Hepatocyte (in vitro differentiated cells): Measurements from ENCODE around the gene SLC22A23. TPM values are rescaled to one million over a fixed set of nuclear protein-coding genes. Genes with fewer than 3 reads are reported as not detected.

Source experiments
- DNase-seq: peaks from one replicate; pipeline ENCODE4 v3.0.0-alpha.2; 2016; ENCODE audit warnings: low spot score
- H2AFZ ChIP-seq: fragments of 200-600 bp; sonication (generic); 2 replicates; pipeline ENCODE4 v1.6.0; 2016; ENCODE audit warnings: antibody characterized with exemption, mild to moderate bottlenecking
- H3K27ac ChIP-seq: fragments of 200-600 bp; sonication (generic); 2 replicates; pipeline ENCODE4 v1.5.1; 2016; ENCODE audit warnings: mild to moderate bottlenecking
- H3K27me3 ChIP-seq: fragments of 200-600 bp; sonication (generic); 2 replicates; pipeline ENCODE4 v1.6.1; 2016
- H3K36me3 ChIP-seq: fragments of 200-600 bp; sonication (generic); replicated peaks from 2 replicates; pipeline ENCODE4 v1.5.1; 2016; ENCODE audit warnings: low read depth; ENCODE audit not compliant: insufficient read depth
- H3K4me1 ChIP-seq: fragments of 200-600 bp; sonication (generic); 2 replicates; pipeline ENCODE4 v1.5.1; 2016; ENCODE audit warnings: mild to moderate bottlenecking, moderate library complexity; ENCODE audit not compliant: insufficient read depth
- H3K4me2 ChIP-seq: fragments of 200-600 bp; sonication (generic); 2 replicates; pipeline ENCODE4 v1.6.0; 2016
- H3K4me3 ChIP-seq: fragments of 200-600 bp; sonication (generic); 2 replicates; pipeline ENCODE4 v1.5.1; 2016; ENCODE audit warnings: mild to moderate bottlenecking
- H3K79me2 ChIP-seq: fragments of 200-600 bp; sonication (generic); 2 replicates; pipeline ENCODE4 v1.6.0; 2017; ENCODE audit warnings: mild to moderate bottlenecking
- H3K9me2 ChIP-seq: fragments of 200-600 bp; sonication (generic); replicated peaks from 2 replicates; pipeline ENCODE4 v1.6.0; 2017; ENCODE audit warnings: mild to moderate bottlenecking; ENCODE audit not compliant: insufficient read depth
- H3K9me3 ChIP-seq: fragments of 200-600 bp; sonication (generic); 2 replicates; pipeline ENCODE4 v1.5.1; 2016; ENCODE audit warnings: low read depth, mild to moderate bottlenecking
- H4K20me1 ChIP-seq: fragments of 200-600 bp; sonication (generic); 2 replicates; pipeline ENCODE4 v1.6.0; 2016; ENCODE audit warnings: mild to moderate bottlenecking; ENCODE audit not compliant: insufficient read depth, poor library complexity, severe bottlenecking
- EZH2 ChIP-seq: fragments of 200-600 bp; sonication (generic); IDR thresholded peaks from 2 replicates; pipeline ENCODE4 v1.6.1; 2016; ENCODE audit warnings: antibody characterized with exemption, mild to moderate bottlenecking, borderline replicate concordance
- EZH2phosphoT487 ChIP-seq: fragments of 200-600 bp; sonication (generic); IDR thresholded peaks from one replicate; pipeline ENCODE4 v1.6.1; 2018; ENCODE audit warnings: antibody characterized with exemption, mild to moderate bottlenecking, low read depth, moderate library complexity; ENCODE audit not compliant: unreplicated experiment, severe bottlenecking
- WGBS: methylation state at CpG from one replicate; pipeline ENCODE4 v1.1.6; 2016; ENCODE audit warnings: low lambda C conversion rate; ENCODE audit errors: missing lambda C conversion rate; 5-methylcytosine and 5-hydroxymethylcytosine counted together
- polyA plus RNA-seq: library from polyadenylated mRNA; unstranded; fragments of >200 nt; fragmentation: Nextera tagmentation; extraction: Ambion mirVana; gene quantifications from 2 replicates; pipeline ENCODE4 v1.2.1, GENCODE V29; 2016
- total RNA-seq: library from RNA; depleted of rRNA; stranded (reverse); fragments of >200 nt; gene quantifications from 2 replicates; pipeline ENCODE4 v1.2.3, GENCODE V29; 2014
- TF ChIP-seq, protein P1 (sequence below): fragments of 200-600 bp; sonication (generic); IDR thresholded peaks from 2 replicates; pipeline ENCODE4 v1.5.1; 2016; ENCODE audit warnings: antibody characterized with exemption, mild to moderate bottlenecking; ENCODE audit not compliant: poor library complexity

Gene SLC22A23
- total and polyA plus RNA-seq, 2 experiments from 2014 or later = 14.3 to 14.8 TPM

DNA sequence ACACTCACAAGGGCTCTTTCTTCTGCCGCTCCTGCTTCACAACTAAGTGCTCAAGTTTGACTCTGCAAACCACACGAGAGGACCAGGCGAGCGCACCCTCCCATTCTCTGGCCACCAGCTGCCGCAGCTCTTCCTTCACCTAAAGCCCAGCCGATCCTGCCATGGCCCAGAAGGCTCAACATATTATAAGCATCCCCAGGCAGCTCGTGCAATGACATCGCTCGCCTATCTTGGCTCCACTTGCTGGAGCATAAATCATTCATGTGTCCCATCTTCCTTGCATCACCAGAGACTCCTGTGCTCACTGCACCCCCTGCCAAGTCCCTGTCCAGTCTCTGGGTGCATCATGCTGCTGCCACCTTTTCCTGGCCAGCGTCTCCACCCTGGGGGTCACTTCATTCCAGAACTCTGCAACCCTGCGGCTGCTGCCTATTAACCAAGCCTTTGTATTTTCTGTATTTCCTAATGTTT lies 139.1 kb downstream of the SLC22A23 start:
- H3K4me1 ChIP-seq = no peaks in the 10 kb centered on the region
- no peaks in the 10 kb centered on the region for H3K79me2 ChIP-seq
- H3K9me2 ChIP-seq = no peaks in the 10 kb centered on the region
- H3K4me2 ChIP-seq = no peak overlapping the region
- H3K27ac ChIP-seq = no peak overlapping the region
- no peaks in the 10 kb centered on the region for H3K36me3 ChIP-seq
- TF ChIP-seq, protein P1, sequence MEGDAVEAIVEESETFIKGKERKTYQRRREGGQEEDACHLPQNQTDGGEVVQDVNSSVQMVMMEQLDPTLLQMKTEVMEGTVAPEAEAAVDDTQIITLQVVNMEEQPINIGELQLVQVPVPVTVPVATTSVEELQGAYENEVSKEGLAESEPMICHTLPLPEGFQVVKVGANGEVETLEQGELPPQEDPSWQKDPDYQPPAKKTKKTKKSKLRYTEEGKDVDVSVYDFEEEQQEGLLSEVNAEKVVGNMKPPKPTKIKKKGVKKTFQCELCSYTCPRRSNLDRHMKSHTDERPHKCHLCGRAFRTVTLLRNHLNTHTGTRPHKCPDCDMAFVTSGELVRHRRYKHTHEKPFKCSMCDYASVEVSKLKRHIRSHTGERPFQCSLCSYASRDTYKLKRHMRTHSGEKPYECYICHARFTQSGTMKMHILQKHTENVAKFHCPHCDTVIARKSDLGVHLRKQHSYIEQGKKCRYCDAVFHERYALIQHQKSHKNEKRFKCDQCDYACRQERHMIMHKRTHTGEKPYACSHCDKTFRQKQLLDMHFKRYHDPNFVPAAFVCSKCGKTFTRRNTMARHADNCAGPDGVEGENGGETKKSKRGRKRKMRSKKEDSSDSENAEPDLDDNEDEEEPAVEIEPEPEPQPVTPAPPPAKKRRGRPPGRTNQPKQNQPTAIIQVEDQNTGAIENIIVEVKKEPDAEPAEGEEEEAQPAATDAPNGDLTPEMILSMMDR = no peak
- TF ChIP-seq EZH2 (no peak), EZH2phosphoT487 (no peak)
- H2AFZ ChIP-seq = no peak overlapping the region
- no peaks in the 10 kb centered on the region for H3K9me3 ChIP-seq
- WGBS = 88% methylated on average over 11 of the region's 11 CpGs
- H3K27me3 ChIP-seq = no peaks in the 10 kb centered on the region
- no peak for DNase-seq
- no peak overlapping the region for H3K4me3 ChIP-seq
- no peaks in the 10 kb centered on the region for H4K20me1 ChIP-seq

DNA sequence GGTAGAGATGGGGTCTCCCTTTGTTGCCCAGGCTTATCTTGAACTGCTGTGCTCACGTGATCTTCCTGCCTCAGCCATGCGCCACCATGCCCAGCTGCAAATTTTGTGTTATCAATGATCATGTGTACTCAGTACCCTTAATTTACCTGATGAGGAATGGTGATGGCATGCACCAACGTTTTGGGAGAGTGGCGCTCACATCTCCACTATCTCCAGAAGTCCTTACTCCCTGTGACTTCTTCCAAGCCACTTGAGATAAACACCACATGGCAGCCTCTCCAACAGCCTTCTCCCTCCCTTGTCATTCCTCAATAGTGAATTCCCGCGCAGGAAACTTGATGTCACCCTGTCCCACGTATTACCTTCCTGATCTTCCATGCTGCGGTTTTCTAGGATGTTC lies 140.0 kb downstream of the SLC22A23 start:
- Histone ChIP-seq H3K4me3 (no peak overlapping the region), H3K9me2 (no peaks in the 10 kb centered on the region), H3K27me3 (no peaks in the 10 kb centered on the region), H3K9me3 (no peaks in the 10 kb centered on the region), H3K27ac (no peak overlapping the region), H3K36me3 (no peaks in the 10 kb centered on the region), H2AFZ (no peak overlapping the region), H3K4me1 (no peaks in the 10 kb centered on the region), H4K20me1 (no peaks in the 10 kb centered on the region), H3K4me2 (no peak overlapping the region), H3K79me2 (no peaks in the 10 kb centered on the region)
- no peak for DNase-seq
- 96% methylated on average over 8 of the region's 8 CpGs for whole genome bisulfite sequencing
- TF ChIP-seq EZH2 = no peak

DNA sequence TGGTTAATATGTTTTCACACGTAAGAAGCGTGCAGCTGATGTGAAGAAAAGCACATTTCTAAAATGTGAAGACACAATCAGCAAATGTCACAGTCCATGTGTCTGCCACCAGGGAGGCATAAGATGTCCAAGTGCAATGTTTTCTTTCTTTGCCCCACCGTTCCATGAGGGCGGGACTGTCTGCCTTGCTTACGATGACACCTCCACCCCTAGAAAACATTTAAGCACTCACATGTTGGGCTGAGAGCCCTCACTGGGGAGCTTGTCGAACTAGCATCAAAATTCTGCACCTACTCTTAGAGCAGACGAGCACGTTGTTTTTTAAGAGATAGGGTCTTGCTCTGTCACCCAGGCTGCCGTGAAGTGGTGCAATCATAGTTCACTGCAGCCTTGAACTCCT lies 140.5 kb downstream of the SLC22A23 start:
- no peaks in the 10 kb centered on the region for H3K9me3 ChIP-seq
- no peak overlapping the region for H3K4me3 ChIP-seq
- H3K36me3 ChIP-seq = no peaks in the 10 kb centered on the region
- no peaks in the 10 kb centered on the region for H3K27me3 ChIP-seq
- no peaks in the 10 kb centered on the region for H3K9me2 ChIP-seq
- TF ChIP-seq EZH2 (no peak), EZH2phosphoT487 (no peak)
- TF ChIP-seq, protein P1 = no peak
- H3K27ac ChIP-seq = no peak overlapping the region
- H4K20me1 ChIP-seq = no peaks in the 10 kb centered on the region
- no peaks in the 10 kb centered on the region for H3K4me1 ChIP-seq
- H2AFZ ChIP-seq = no peak overlapping the region
- DNase-seq = no peak
- H3K4me2 ChIP-seq = no peak overlapping the region
- 92% methylated on average over 9 of the region's 9 CpGs for WGBS
- H3K79me2 ChIP-seq = no peaks in the 10 kb centered on the region

DNA sequence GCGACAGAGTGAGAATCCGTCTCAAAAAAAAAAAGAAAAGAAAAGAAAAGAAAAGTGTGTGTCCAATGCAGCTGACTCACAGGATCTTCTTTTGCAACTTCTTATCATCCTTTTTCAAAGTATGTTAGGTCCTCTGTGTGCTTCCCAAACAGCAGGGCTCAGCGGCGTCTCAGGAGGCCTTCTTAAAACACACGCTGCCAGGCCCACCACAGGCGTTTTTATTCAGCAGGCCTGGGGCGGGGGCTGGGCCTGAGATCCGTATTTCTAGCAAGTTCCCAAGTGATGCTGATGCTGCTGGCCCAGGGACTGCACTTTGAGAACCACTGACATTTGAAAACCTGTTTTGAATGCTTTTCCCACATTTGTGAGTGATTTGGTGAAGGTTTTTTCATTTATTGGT lies 141.0 kb downstream of the SLC22A23 start:
- H3K27me3 ChIP-seq = no peaks in the 10 kb centered on the region
- 77% methylated on average over 8 of the region's 8 CpGs for WGBS
- no peak for DNase-seq
- no peaks in the 10 kb centered on the region for H3K9me3 ChIP-seq
- no peak overlapping the region for H2AFZ ChIP-seq
- H4K20me1 ChIP-seq = no peaks in the 10 kb centered on the region
- H3K79me2 ChIP-seq = no peaks in the 10 kb centered on the region
- TF ChIP-seq EZH2 (no peak), EZH2phosphoT487 (no peak)
- TF ChIP-seq, protein P1 = no peak
- H3K4me3 ChIP-seq = no peak overlapping the region
- H3K4me2 ChIP-seq = no peak overlapping the region
- H3K27ac ChIP-seq = no peak overlapping the region
- H3K4me1 ChIP-seq = no peaks in the 10 kb centered on the region
- no peaks in the 10 kb centered on the region for H3K36me3 ChIP-seq
- no peaks in the 10 kb centered on the region for H3K9me2 ChIP-seq
